Raji (cell line): ENCODE results near the gene USP44.

Source experiments
- POLR2A ChIP-seq: IDR thresholded peaks from 2 replicates; pipeline ENCODE4 v1.6.1; 2011; ENCODE audit warnings: low read depth, low read length, control low read depth; ENCODE audit not compliant: insufficient read depth

USP44 gene

GRCh38 chr12:95551305-95551704, at the start of gene USP44:
Gene USP44 (minus strand): TSS chr12:95551476. CDS start chr12:95534256, 17,220 bp downstream.
- no peak for TF ChIP-seq POLR2A

- TF ChIP-seq POLR2A, result no peak
These were observed 49.3 kb upstream of the USP44 start for GRCh38 chr12:95600567-95600966.

GRCh38 chr12:95599880-95600279, 48.6 kb upstream of the USP44 start:
- TF ChIP-seq POLR2A, result no peak

- no peak for TF ChIP-seq POLR2A
These were observed 42.9 kb upstream of the USP44 start for GRCh38 chr12:95594136-95594535.

- no peak for TF ChIP-seq POLR2A
These were observed 42.1 kb upstream of the USP44 start for GRCh38 chr12:95593266-95593871.

- no peak for TF ChIP-seq POLR2A
These were observed 40.5 kb upstream of the USP44 start for GRCh38 chr12:95591731-95592130.

GRCh38 chr12:95590775-95591174, 39.5 kb upstream of the USP44 start:
- TF ChIP-seq POLR2A, result no peak

- TF ChIP-seq POLR2A, result no peak
These were observed 32.7 kb upstream of the USP44 start for GRCh38 chr12:95583933-95584332.

GRCh38 chr12:95582230-95583058, 31.2 kb upstream of the USP44 start:
- no peak for TF ChIP-seq POLR2A

- TF ChIP-seq POLR2A, result no peak
These were observed 26.5 kb upstream of the USP44 start for GRCh38 chr12:95577820-95578219.

- no peak for TF ChIP-seq POLR2A
These were observed 23.6 kb upstream of the USP44 start for GRCh38 chr12:95574799-95575452.

- no peak for TF ChIP-seq POLR2A
These were observed 22.8 kb upstream of the USP44 start for GRCh38 chr12:95573951-95574576.

GRCh38 chr12:95571369-95571768, 20.1 kb upstream of the USP44 start:
- TF ChIP-seq POLR2A, result no peak

- TF ChIP-seq POLR2A, result no peak
These were observed 6.3 kb upstream of the USP44 start for GRCh38 chr12:95557625-95558024.

GRCh38 chr12:95554532-95555071, 3.3 kb upstream of the USP44 start:
- TF ChIP-seq POLR2A, result no peak
